ENCODE results near the gene USP25. TPM values are rescaled to one million over a fixed set of nuclear protein-coding genes. Genes with fewer than 3 reads are reported as not detected.

Gene USP25
- polyA plus RNA-seq, 1 experiment = 11.1 TPM

DNA sequence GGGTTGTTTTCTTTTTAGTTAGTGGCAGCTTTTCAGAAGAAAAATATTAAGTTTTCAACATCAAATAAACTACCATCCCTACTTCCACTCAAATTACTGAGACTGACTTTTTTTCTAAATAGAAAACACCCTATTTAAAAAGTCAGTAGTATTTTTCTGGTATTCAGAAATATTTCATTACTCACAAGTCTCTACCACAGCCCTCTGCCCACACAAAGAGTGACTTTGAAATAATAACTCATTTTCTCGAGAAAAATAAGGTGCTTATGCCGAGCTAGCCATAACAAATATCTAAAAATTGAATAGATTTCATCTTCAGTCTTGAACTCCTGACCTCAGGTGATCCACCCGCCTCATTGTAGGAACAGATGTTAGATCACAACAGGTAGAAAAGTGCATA, 41.8 kb upstream of the USP25 start:
- no peak for TF ChIP-seq CTCF (IDR thresholded peaks at IDR 0.05; ENCODE audit: insufficient read depth, low read depth, low read length)
- ChIA-PET POLR2A (no interaction called here), CTCF (no interaction called here)
- H3K4me3 ChIP-seq (ENCODE audit: low read depth, low read length) = no peak overlapping the region
- H3K27me3 ChIP-seq (ENCODE audit: control insufficient read depth, insufficient read depth, low read length) = no peaks in the 10 kb centered on the region
- no peak for DNase-seq (ENCODE audit: low read depth)
- H3K36me3 ChIP-seq (ENCODE audit: control insufficient read depth, insufficient read depth, low read length) = no peaks in the 10 kb centered on the region

- CTCF ChIA-PET = no interaction called here
- Histone ChIP-seq H3K4me3 (ENCODE audit: low read depth, low read length) (no peak overlapping the region), H3K27me3 (ENCODE audit: control insufficient read depth, insufficient read depth, low read length) (no peaks in the 10 kb centered on the region), H3K36me3 (ENCODE audit: control insufficient read depth, insufficient read depth, low read length) (no peaks in the 10 kb centered on the region)
- no peak for DNase-seq (ENCODE audit: low read depth)
- POLR2A ChIA-PET = no interaction called here
- no peak for TF ChIP-seq CTCF (IDR thresholded peaks at IDR 0.05; ENCODE audit: insufficient read depth, low read depth, low read length)
Observed at GRCh38 chr21:15688809-15689208, 41.0 kb upstream of the USP25 start.

DNA sequence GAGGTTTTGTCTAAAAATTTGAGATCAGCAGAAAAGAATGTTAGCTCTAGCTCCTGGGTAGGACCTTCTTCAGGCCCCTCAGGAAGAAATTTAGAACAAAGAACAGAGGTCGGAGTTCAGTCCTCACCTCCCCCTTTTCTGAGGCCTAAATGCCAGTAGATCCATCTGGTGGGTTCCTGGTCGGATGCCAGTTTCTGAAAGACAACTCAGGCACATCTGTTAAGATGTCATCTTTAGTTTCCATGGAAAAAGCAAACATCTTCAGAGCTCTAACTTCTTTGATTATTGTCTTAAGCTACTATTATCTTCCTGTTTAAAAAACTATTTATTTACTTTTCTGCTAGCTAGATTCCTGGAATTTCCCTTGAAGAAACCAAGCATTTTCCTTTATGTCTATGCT, 37.1 kb upstream of the USP25 start:
- Histone ChIP-seq H3K27me3 (ENCODE audit: control insufficient read depth, insufficient read depth, low read length) (no peaks in the 10 kb centered on the region; the same call in 1 of the 2 replicates), H3K4me3 (ENCODE audit: low read depth, low read length) (no peak overlapping the region), H3K36me3 (ENCODE audit: control insufficient read depth, insufficient read depth, low read length) (no peaks in the 10 kb centered on the region)
- ChIA-PET CTCF (interaction anchor here (0.9 kb wide), 1 partner anchor 9 kb away, joined by 3 read pairs; no protein-coding TSS in a partner anchor), POLR2A (no interaction called here)
- DNase-seq (ENCODE audit: low read depth) = no peak
- no peak for TF ChIP-seq CTCF (IDR thresholded peaks at IDR 0.05; ENCODE audit: insufficient read depth, low read depth, low read length)

DNA sequence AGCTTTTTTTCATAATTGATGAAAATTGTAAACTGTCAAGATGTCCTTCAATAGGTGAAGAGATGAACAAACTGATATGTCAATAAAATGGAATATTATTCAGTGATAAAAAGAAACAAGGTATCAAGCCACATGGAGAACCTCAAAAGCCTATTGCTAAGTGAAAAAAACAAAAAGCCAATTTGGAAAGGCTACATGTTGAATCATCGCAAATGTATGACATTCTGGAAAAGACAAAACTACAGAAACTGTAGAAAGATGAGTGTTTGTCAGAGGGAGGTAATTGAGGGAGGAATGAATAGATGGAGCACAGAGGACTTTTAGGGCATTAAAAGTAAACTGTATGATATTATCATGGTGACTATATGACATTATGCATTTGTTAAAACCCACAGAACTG, 34.5 kb upstream of the USP25 start:
- CTCF ChIA-PET = interaction anchor here (1.4 kb wide), 1 partner anchor 91 kb away, joined by 3 read pairs; no protein-coding TSS in a partner anchor
- Histone ChIP-seq H3K27me3 (ENCODE audit: control insufficient read depth, insufficient read depth, low read length) (no peaks in the 10 kb centered on the region; the same call in 1 of the 2 replicates), H3K36me3 (ENCODE audit: control insufficient read depth, insufficient read depth, low read length) (no peaks in the 10 kb centered on the region), H3K4me3 (ENCODE audit: low read depth, low read length) (no peak overlapping the region)
- DNase-seq (ENCODE audit: low read depth) = no peak
- POLR2A ChIA-PET = no interaction called here
- no peak for TF ChIP-seq CTCF (IDR thresholded peaks at IDR 0.05; ENCODE audit: insufficient read depth, low read depth, low read length)

GRCh38 chr21:15701830-15702229, 28.0 kb upstream of the USP25 start:
- Histone ChIP-seq H3K4me3 (ENCODE audit: low read depth, low read length) (no peak overlapping the region), H3K27me3 (ENCODE audit: control insufficient read depth, insufficient read depth, low read length) (no peaks in the 10 kb centered on the region), H3K36me3 (ENCODE audit: control insufficient read depth, insufficient read depth, low read length) (no peaks in the 10 kb centered on the region)
- no peak for TF ChIP-seq CTCF (IDR thresholded peaks at IDR 0.05; ENCODE audit: insufficient read depth, low read depth, low read length)
- DNase-seq (ENCODE audit: low read depth) = no peak
- POLR2A ChIA-PET = no interaction called here
- CTCF ChIA-PET = no interaction called here

Measured in BJ (cell line).